Ascending aorta (tissue), 2 donors: ENCODE data around the gene KCNQ1. TPM values are rescaled to one million over a fixed set of nuclear protein-coding genes. Genes with fewer than 3 reads are reported as not detected.

Experiments used
- DNase-seq, 2 donors: peaks; one replicate each; pipeline ENCODE4 v3.0.0-alpha.2; 2019; ENCODE audit warnings: low spot score in 2 of 2
- H3K27ac ChIP-seq, 2 donors: fragments of 200-600 bp; sonication (generic); one replicate each; pipeline ENCODE4 v1.5.1; 2016 to 2017; ENCODE audit warnings: mild to moderate bottlenecking in 1 of 2
- H3K27me3 ChIP-seq: fragments of 200-600 bp; sonication (generic); one replicate; pipeline ENCODE4 v1.5.1; 2017
- H3K36me3 ChIP-seq, 2 donors: fragments of 200-600 bp; sonication (generic); one replicate each; pipeline ENCODE4 v1.5.1; 2016
- H3K4me1 ChIP-seq, 2 donors: fragments of 200-600 bp; sonication (generic); one replicate each; pipeline ENCODE4 v1.5.1; 2016 to 2017; ENCODE audit warnings: mild to moderate bottlenecking in 1 of 2
- H3K4me3 ChIP-seq, 2 donors: fragments of 200-600 bp; sonication (generic); one replicate each; pipeline ENCODE4 v1.5.1; 2016 to 2017; ENCODE audit warnings: mild to moderate bottlenecking in 1 of 2
- H3K9me3 ChIP-seq, 2 donors: fragments of 200-600 bp; sonication (generic); one replicate each; pipeline ENCODE4 v1.5.1; 2016
- intact Hi-C: fragments of 100-400 bp; cut with DNase I; formaldehyde crosslinking; loops from one replicate; pipeline ENCODE4 v1.15.1; 2023
- total RNA-seq: library from RNA; depleted of rRNA; stranded (reverse); fragments of >200 nt; gene quantifications from one replicate; pipeline ENCODE4 v1.1.0, GENCODE V29; 2016
- TF ChIP-seq, protein P1 (sequence below), 3 experiments: fragments of 200-600 bp in 2 of 3; fragments of 450-650 bp in 1 of 3; sonication (generic) in 2 of 3; IDR thresholded peaks; one replicate each; pipeline ENCODE4 v1.5.1; 2016 to 2019; ENCODE audit warnings: antibody characterized with exemption in 3 of 3, mild to moderate bottlenecking in 1 of 3, moderate library complexity in 1 of 3

The KCNQ1 gene
- total RNA-seq, 1 donor from 2014 or later = 2.3 TPM

DNA sequence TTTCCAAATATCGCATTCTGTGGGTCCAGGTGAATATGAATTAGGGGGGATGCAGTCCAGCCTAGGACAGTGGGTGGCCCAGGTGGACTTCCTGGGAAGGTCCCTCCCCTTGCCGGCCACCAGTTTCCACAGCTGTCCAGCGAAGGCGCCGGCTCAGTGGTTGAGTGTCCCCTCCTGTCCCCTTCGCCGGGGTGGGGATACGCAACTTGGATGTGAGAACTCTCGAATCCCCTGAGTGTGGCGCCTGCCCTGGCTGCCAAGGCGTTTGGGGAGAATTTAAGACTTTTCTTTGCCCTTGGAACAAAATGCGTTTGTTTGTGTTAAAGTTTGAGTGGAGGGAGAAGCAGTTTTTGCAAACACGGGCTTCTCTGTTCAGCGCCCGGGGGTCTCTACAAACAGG is 131.3 kb downstream of the KCNQ1 start:
- Histone ChIP-seq H3K4me3 (no peak overlapping the region), H3K9me3 (no peaks in the 10 kb centered on the region), H3K27ac (no peak overlapping the region), H3K4me1 (no peaks in the 10 kb centered on the region), H3K36me3 (no peaks in the 10 kb centered on the region), H3K27me3 (no peaks in the 10 kb centered on the region)
- intact Hi-C loops = no loop called here
- DNase-seq = peak; percentile 4 to 34
- TF ChIP-seq, protein P1, sequence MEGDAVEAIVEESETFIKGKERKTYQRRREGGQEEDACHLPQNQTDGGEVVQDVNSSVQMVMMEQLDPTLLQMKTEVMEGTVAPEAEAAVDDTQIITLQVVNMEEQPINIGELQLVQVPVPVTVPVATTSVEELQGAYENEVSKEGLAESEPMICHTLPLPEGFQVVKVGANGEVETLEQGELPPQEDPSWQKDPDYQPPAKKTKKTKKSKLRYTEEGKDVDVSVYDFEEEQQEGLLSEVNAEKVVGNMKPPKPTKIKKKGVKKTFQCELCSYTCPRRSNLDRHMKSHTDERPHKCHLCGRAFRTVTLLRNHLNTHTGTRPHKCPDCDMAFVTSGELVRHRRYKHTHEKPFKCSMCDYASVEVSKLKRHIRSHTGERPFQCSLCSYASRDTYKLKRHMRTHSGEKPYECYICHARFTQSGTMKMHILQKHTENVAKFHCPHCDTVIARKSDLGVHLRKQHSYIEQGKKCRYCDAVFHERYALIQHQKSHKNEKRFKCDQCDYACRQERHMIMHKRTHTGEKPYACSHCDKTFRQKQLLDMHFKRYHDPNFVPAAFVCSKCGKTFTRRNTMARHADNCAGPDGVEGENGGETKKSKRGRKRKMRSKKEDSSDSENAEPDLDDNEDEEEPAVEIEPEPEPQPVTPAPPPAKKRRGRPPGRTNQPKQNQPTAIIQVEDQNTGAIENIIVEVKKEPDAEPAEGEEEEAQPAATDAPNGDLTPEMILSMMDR (IDR thresholded peaks at IDR 0.05) = no peak

DNA sequence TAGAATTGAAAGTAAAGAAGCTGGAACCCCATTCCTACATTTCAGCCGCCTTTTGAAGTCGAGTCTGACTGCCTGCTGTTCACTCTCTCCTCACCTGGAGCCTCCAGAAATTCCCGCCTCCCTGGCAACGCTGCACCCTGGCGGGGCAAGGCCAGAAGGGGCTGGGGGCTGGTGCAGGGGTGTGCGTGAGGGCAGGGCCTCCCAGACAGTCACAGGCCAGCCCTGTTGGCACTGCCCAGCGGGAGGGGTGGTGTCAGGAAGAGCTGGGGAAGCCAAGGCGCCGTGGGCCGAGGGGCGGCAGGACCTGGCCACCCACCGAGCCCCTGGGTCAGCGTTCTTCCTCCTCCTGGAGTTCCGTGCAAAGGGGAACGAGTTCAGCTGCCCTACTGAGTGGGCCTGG is 131.7 kb downstream of the KCNQ1 start:
- Histone ChIP-seq H3K4me3 (no peak overlapping the region), H3K27ac (no peak overlapping the region), H3K27me3 (no peaks in the 10 kb centered on the region), H3K4me1 (no peaks in the 10 kb centered on the region), H3K36me3 (no peaks in the 10 kb centered on the region), H3K9me3 (no peaks in the 10 kb centered on the region)
- peak in 1 of 2 donors; percentile 30 for DNase-seq
- intact Hi-C loops = no loop called here
- TF ChIP-seq, protein P1 (IDR thresholded peaks at IDR 0.05) = no peak

DNA sequence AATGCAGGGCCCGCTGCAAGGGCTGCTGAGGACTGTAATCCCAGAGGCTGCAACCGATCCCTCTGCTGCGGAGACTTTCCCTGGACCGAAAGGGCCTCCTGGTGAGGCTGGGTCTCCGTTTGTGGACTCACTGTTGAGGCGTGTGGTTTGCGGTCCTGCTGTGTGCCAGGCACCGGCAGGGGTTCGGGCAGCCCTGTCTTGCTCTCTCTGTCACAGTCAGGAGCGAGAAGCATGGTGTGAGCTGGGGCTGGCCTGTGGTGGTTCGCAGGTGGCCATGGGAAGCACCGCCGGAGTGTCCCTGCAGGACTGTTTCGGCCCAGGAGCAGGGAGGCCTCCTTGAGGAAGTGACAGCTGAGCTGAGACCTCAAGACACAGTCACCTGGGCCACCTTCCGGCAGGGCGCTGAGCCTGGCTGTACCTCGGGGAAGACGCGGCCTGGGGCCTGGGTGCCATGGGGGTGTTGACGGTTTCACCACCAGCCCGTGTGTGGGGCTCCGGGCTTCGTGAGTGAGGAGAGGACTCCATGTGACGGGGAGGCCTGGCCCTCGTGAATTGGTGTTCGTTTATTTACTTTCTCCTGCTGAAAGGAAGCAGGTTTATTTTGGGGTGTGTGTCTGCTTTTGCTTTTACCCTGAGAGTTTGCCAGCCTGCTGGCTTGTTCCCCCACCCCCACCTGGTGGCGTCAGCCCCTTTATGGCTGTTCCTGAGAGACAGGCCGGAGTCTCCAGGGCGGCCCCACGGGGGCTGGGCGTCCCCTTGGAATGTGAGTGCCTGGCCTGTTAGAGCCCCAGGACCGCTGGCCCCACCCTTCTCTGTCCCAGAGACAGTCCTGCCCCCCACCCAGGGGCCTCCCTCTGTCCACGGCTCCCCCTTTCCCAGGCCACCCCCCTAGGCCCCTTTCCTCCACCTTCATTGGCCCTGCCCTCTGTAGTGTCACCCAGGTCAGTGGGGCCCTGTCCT is 132.5 kb downstream of the KCNQ1 start:
- intact Hi-C loops = no loop called here
- no peaks in the 10 kb centered on the region for H3K36me3 ChIP-seq
- H3K4me3 ChIP-seq = no peak overlapping the region
- H3K9me3 ChIP-seq = no peaks in the 10 kb centered on the region
- no peaks in the 10 kb centered on the region for H3K27me3 ChIP-seq
- H3K4me1 ChIP-seq = no peaks in the 10 kb centered on the region
- no peak overlapping the region for H3K27ac ChIP-seq
- TF ChIP-seq, protein P1 (IDR thresholded peaks at IDR 0.05) = no peak
- peak; percentile 6 to 46 for DNase-seq

DNA sequence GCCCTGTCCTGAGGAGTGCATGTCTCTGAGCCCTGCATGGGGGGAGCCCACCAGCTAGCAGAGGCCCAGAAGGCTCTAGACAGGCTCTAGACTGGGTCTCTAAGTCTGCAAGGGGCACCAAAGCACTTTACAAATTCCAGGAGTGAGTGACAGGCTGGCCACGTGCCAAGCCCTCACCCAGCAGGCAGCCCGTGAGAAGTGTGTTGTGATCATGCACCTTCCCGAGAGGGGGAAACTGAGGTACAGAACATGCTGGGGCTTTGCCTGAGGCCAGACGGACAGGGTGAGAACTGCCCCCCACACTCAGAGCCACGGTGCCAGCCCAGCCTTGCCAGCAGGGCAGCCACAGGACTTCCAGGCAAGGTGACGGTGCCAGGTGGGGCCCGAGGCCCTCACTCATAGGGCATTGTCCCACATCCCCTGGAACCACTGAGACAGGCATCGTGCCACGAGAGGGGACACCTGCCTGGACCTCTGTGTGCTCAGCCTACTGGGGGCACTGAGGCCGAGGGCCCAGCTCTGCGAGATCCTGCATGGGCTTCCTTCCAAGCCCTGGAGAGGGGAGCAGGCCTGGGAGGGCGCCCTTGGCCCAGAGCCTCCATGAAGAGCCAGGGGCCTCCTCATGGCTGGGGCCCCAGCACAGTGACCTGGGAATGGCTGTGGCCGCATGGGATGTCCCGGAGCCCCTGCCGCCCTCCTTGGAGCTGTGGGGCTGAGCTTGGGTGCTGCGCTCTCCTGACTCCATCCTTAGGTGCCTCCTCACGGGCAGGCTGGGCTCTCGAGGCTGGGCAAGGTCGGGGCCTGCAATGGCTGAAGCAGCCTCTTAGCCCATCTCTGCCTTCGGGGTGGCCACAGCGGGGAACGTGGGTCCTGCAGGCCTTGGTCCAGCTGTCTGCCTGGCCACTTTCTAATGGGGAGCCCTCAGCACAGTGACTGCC is 133.5 kb downstream of the KCNQ1 start:
- Histone ChIP-seq H3K9me3 (no peaks in the 10 kb centered on the region), H3K27me3 (no peaks in the 10 kb centered on the region), H3K4me1 (no peaks in the 10 kb centered on the region), H3K36me3 (no peaks in the 10 kb centered on the region), H3K27ac (no peak overlapping the region), H3K4me3 (no peak overlapping the region)
- peak; percentile 7 to 48 for DNase-seq
- intact Hi-C loops = no loop called here
- TF ChIP-seq, protein P1 (IDR thresholded peaks at IDR 0.05) = no peak

DNA sequence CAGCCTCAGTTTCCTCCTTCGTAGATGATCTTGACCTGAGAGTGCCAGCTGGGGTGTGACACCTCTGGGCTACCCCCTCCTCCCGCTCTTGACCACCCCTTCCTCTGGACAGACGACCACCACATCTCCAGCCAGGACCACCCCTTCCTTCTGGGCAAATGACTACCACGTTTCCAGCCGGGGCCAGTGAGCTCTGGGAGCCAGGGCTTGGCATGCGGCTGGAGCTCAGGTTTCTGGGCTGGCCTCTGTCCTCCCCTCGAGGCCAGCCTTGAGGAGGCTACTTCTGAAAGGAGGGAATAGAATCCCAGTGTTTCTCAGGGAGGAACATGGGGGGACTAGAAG is 134.1 kb downstream of the KCNQ1 start:
- no peak overlapping the region for H3K27ac ChIP-seq
- TF ChIP-seq, protein P1 (IDR thresholded peaks at IDR 0.05) = no peak
- H3K4me1 ChIP-seq = no peaks in the 10 kb centered on the region
- H3K4me3 ChIP-seq = no peak overlapping the region
- intact Hi-C loops = no loop called here
- no peaks in the 10 kb centered on the region for H3K36me3 ChIP-seq
- no peak for DNase-seq
- H3K27me3 ChIP-seq = no peaks in the 10 kb centered on the region
- no peaks in the 10 kb centered on the region for H3K9me3 ChIP-seq
